ENCODE results near the gene OR11A1.

The OR11A1 gene

DNA sequence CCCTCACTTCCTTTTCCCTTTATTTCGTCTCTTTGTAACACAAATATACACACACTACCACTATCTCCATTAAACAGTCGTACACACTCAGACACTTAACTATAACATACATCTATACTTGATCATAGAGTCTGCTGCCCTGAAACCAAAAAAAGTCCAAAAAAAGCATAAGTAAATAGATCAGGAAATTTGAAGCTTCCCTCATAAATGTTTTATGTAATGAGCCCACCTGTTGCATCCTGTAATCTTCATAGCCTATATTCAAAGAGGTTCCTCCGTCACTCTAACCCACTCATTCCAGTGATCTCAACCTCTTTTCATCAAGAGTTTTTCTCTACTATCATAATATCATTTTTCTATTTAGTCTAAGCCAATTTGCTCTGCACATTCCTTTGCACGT lies 68.3 kb downstream of the OR11A1 start:
- no peak for DNase-seq (ENCODE audit: low spot score)

GRCh38 chr6:29376003-29376402 lies 80.9 kb downstream of the OR11A1 start:
- DNase-seq (ENCODE audit: low spot score), result no peak

Measured in LoVo (cell line).